Measurements from ENCODE around the gene ZNF821. TPM values are rescaled to one million over a fixed set of nuclear protein-coding genes. Genes with fewer than 3 reads are reported as not detected.
"Not testable (repeated sequence)": the region's sequence is repeated elsewhere in the genome, so short reads cannot be mapped to it uniquely, and the experiment has no call there.

ZNF821 gene
- total RNA-seq, 2 donors from 2014 or later: 12.1 to 12.8 TPM

DNA sequence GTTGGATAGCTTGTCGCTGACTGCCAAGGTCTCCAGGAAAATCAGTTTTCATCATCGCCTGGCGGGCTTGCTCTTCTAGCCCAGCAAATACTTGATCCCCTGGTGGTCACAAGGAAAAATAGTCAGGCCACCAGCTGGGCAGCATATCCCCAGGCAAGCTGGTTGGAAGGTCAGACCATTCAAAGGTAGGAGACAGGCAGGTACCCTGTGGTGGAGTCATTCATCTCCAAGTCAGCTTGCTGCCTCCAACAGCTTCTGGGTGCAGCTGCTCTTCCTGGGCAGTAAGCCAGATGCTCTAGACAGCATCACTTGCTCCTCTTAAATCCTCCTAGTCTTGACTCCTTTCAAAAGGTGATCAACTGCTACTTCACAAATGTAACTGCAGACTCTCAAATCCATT lies 16.0 kb downstream of the ZNF821 start:
- H3K27ac Mint-ChIP-seq: no peak overlapping the region
- WGBS, 2 experiments (ENCODE audit: insufficient coverage in 1 of 2, insufficient read length in 1 of 2): 90 to 96% methylated on average over 3 of the region's 3 CpGs
- TF ChIP-seq, protein P1, sequence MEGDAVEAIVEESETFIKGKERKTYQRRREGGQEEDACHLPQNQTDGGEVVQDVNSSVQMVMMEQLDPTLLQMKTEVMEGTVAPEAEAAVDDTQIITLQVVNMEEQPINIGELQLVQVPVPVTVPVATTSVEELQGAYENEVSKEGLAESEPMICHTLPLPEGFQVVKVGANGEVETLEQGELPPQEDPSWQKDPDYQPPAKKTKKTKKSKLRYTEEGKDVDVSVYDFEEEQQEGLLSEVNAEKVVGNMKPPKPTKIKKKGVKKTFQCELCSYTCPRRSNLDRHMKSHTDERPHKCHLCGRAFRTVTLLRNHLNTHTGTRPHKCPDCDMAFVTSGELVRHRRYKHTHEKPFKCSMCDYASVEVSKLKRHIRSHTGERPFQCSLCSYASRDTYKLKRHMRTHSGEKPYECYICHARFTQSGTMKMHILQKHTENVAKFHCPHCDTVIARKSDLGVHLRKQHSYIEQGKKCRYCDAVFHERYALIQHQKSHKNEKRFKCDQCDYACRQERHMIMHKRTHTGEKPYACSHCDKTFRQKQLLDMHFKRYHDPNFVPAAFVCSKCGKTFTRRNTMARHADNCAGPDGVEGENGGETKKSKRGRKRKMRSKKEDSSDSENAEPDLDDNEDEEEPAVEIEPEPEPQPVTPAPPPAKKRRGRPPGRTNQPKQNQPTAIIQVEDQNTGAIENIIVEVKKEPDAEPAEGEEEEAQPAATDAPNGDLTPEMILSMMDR (conservative IDR thresholded peaks at IDR 0.05): peak; percentile 55
- peaks cover 43% of the 10 kb centered on the region for H3K36me3 Mint-ChIP-seq (ENCODE audit: low read depth)
- no peaks in the 10 kb centered on the region for H3K9me3 ChIP-seq (ENCODE audit: control insufficient read depth, low read length)
- no peak overlapping the region for H3K4me3 ChIP-seq (ENCODE audit: low read length)
- H3K27me3 ChIP-seq (ENCODE audit: control insufficient read depth, insufficient read depth, low read length, poor library complexity, severe bottlenecking): no peaks in the 10 kb centered on the region
- no peaks in the 10 kb centered on the region for H3K27me3 Mint-ChIP-seq (ENCODE audit: insufficient read depth)
- H3K4me3 Mint-ChIP-seq: no peak overlapping the region
- peak; percentile 58 for DNase-seq
- H3K4me1 Mint-ChIP-seq: peaks cover 2% of the 10 kb centered on the region
- H3K4me1 ChIP-seq (ENCODE audit: control insufficient read depth, insufficient read depth, low read length): no peaks in the 10 kb centered on the region
- H3K36me3 ChIP-seq (ENCODE audit: control insufficient read depth, insufficient read depth, low read length): peaks cover 80% of the 10 kb centered on the region
- H3K27ac ChIP-seq (ENCODE audit: low read depth, low read length): no peak overlapping the region
- no peak overlapping the region for H3K9ac ChIP-seq (ENCODE audit: extremely low read depth, low read length, poor library complexity, severe bottlenecking)
- no peaks in the 10 kb centered on the region for H3K9me3 Mint-ChIP-seq

- H3K9me3 ChIP-seq (ENCODE audit: control insufficient read depth, low read length); H3K4me1 ChIP-seq (ENCODE audit: control insufficient read depth, insufficient read depth, low read length); H3K27me3 ChIP-seq (ENCODE audit: control insufficient read depth, insufficient read depth, low read length, poor library complexity, severe bottlenecking); H3K4me1 Mint-ChIP-seq; H3K27ac ChIP-seq (ENCODE audit: low read depth, low read length); H3K27ac Mint-ChIP-seq; H3K27me3 Mint-ChIP-seq (ENCODE audit: insufficient read depth); H3K4me3 Mint-ChIP-seq; H3K9me3 Mint-ChIP-seq; H3K9ac ChIP-seq (ENCODE audit: extremely low read depth, low read length, poor library complexity, severe bottlenecking); DNase-seq; H3K4me3 ChIP-seq (ENCODE audit: low read length): not testable (repeated sequence)
- H3K36me3 Mint-ChIP-seq (ENCODE audit: low read depth): peaks cover 46% of the 10 kb centered on the region
- H3K36me3 ChIP-seq (ENCODE audit: control insufficient read depth, insufficient read depth, low read length): peaks cover 83% of the 10 kb centered on the region
- WGBS, 2 experiments (ENCODE audit: insufficient coverage in 1 of 2, insufficient read length in 1 of 2): 96% methylated on average over 6 of the region's 6 CpGs; no CpG with 5 or more reads in 1 of the 2 experiments
These were observed 16.8 kb downstream of the ZNF821 start for GRCh38 chr16:71867175-71867574.

- Histone ChIP-seq H3K4me3 (ENCODE audit: low read length) (no peak overlapping the region), H3K36me3 (ENCODE audit: control insufficient read depth, insufficient read depth, low read length) (peaks cover 84% of the 10 kb centered on the region), H3K9me3 (ENCODE audit: control insufficient read depth, low read length) (no peaks in the 10 kb centered on the region), H3K9ac (ENCODE audit: extremely low read depth, low read length, poor library complexity, severe bottlenecking) (no peak overlapping the region), H3K27ac (ENCODE audit: low read depth, low read length) (no peak overlapping the region), H3K4me1 (ENCODE audit: control insufficient read depth, insufficient read depth, low read length) (no peaks in the 10 kb centered on the region), H3K27me3 (ENCODE audit: control insufficient read depth, insufficient read depth, low read length, poor library complexity, severe bottlenecking) (no peaks in the 10 kb centered on the region)
- DNase-seq: no peak
- H3K9me3 Mint-ChIP-seq: no peaks in the 10 kb centered on the region
- 77 to 89% methylated on average over 5 to 7 of the region's 7 CpGs for WGBS, 2 experiments (ENCODE audit: insufficient coverage in 1 of 2, insufficient read length in 1 of 2)
- no peak overlapping the region for H3K27ac Mint-ChIP-seq
- no peaks in the 10 kb centered on the region for H3K27me3 Mint-ChIP-seq (ENCODE audit: insufficient read depth)
- TF ChIP-seq, protein P1 (conservative IDR thresholded peaks at IDR 0.05): no peak
- H3K36me3 Mint-ChIP-seq (ENCODE audit: low read depth): peaks cover 51% of the 10 kb centered on the region
- H3K4me1 Mint-ChIP-seq: peaks cover 2% of the 10 kb centered on the region
- no peak overlapping the region for H3K4me3 Mint-ChIP-seq
These were observed 18.7 kb downstream of the ZNF821 start for GRCh38 chr16:71865173-71865863.

Measured in endodermal cell (in vitro differentiated cells).